C4-2B (cell line): ENCODE results near the gene TAAR8.

Experiments used
- H3K27ac ChIP-seq: fragments of 450-650 bp; 2 replicates; pipeline ENCODE4 v1.5.1; 2017
- ZFX ChIP-seq: fragments of 450-650 bp; IDR thresholded peaks from 2 replicates; pipeline ENCODE4 v1.6.1; 2017
- TF ChIP-seq, protein P1 (sequence below): fragments of 450-650 bp; conservative IDR thresholded peaks from 2 replicates; pipeline ENCODE4 v1.5.1; 2017; ENCODE audit warnings: mild to moderate bottlenecking

Gene TAAR8

DNA sequence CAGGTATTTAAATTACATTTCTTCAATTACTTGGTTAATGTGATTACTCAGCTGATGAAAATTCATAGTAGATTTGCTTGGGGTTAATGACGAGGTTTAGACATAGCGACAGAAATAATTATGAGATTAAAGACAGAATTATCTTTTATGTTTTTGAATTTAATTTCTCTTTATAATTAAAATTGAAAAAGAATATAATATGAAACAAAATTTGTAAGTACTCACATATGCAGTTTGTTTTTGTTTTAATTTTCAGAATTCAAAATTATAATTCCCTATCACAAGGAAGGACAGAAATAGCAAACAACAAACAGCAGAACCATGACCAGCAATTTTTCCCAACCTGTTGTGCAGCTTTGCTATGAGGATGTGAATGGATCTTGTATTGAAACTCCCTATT, at the start of gene TAAR8:
TSS of gene TAAR8 (plus strand) at position 301 of the 400 bp plus-strand sequence. CDS start at position 322, 21 bp downstream.
- H3K27ac ChIP-seq: no peak within 1 kb of the TSS
- no peak for TF ChIP-seq ZFX
- TF ChIP-seq, protein P1, sequence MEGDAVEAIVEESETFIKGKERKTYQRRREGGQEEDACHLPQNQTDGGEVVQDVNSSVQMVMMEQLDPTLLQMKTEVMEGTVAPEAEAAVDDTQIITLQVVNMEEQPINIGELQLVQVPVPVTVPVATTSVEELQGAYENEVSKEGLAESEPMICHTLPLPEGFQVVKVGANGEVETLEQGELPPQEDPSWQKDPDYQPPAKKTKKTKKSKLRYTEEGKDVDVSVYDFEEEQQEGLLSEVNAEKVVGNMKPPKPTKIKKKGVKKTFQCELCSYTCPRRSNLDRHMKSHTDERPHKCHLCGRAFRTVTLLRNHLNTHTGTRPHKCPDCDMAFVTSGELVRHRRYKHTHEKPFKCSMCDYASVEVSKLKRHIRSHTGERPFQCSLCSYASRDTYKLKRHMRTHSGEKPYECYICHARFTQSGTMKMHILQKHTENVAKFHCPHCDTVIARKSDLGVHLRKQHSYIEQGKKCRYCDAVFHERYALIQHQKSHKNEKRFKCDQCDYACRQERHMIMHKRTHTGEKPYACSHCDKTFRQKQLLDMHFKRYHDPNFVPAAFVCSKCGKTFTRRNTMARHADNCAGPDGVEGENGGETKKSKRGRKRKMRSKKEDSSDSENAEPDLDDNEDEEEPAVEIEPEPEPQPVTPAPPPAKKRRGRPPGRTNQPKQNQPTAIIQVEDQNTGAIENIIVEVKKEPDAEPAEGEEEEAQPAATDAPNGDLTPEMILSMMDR: no peak

- TF ChIP-seq, protein P1: no peak
- no peak for TF ChIP-seq ZFX
- no peak overlapping the region for H3K27ac ChIP-seq
Measured at GRCh38 chr6:132504757-132505156, 47.7 kb upstream of the TAAR8 start.

GRCh38 chr6:132505158-132505557, 47.3 kb upstream of the TAAR8 start:
- TF ChIP-seq, protein P1: no peak
- no peak for TF ChIP-seq ZFX
- no peak overlapping the region for H3K27ac ChIP-seq

DNA sequence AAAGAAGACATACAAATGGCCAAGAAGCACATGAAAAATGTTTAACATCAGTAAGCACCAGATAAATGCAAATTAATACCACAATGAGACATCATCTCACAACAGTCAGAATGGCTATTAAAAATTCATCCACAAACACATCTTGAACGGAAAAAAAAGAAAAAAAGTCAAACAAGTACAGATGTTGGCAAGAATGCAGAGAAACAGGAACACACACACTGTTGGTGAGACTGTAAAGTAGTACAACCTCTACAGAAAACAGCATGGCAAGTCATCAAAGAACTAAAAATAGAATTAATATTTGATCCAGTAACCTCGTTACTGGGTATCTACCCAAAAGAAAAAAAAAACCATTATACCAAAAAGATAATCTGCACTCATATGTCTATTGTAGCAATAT, 46.0 kb upstream of the TAAR8 start:
- TF ChIP-seq, protein P1: no peak
- TF ChIP-seq ZFX: no peak

GRCh38 chr6:132506869-132507808, 45.3 kb upstream of the TAAR8 start:
- TF ChIP-seq ZFX: no peak
- TF ChIP-seq, protein P1: no peak
- H3K27ac ChIP-seq: no peak overlapping the region

More for the DNA sequence above, 46.0 kb upstream of the TAAR8 start:
- H3K27ac ChIP-seq: no peak overlapping the region

GRCh38 chr6:132511210-132511830, 41.2 kb upstream of the TAAR8 start:
- no peak overlapping the region for H3K27ac ChIP-seq
- TF ChIP-seq, protein P1: no peak
- TF ChIP-seq ZFX: no peak

- no peak for TF ChIP-seq ZFX
- TF ChIP-seq, protein P1: no peak
- no peak overlapping the region for H3K27ac ChIP-seq
Measured at GRCh38 chr6:132511831-132512220, 40.6 kb upstream of the TAAR8 start.
